Measurements from ENCODE around the gene PARD3.

The PARD3 gene

GRCh38 chr10:34499612-34500279 lies 315.4 kb downstream of the PARD3 start:
- no peak for TF ChIP-seq CTCF (IDR thresholded peaks at IDR 0.05; ENCODE audit: low read depth, low read length, missing control alignments)
- H3K4me3 ChIP-seq (ENCODE audit: low read depth, low read length): no peak overlapping the region
- in situ Hi-C loops (cut with HindIII; ENCODE audit: low sequenced_read_pairs): loop anchor here (5.0 kb wide), 1 partner anchor 67 kb away; no protein-coding TSS in a partner anchor
- no peak for DNase-seq (ENCODE audit: low read depth)

GRCh38 chr10:34498821-34499220 lies 316.3 kb downstream of the PARD3 start:
- TF ChIP-seq CTCF (IDR thresholded peaks at IDR 0.05; ENCODE audit: low read depth, low read length, missing control alignments): no peak
- DNase-seq (ENCODE audit: low read depth): no peak
- no peak overlapping the region for H3K4me3 ChIP-seq (ENCODE audit: low read depth, low read length)
- in situ Hi-C loops (cut with HindIII; ENCODE audit: low sequenced_read_pairs): loop anchor here (5.0 kb wide), 1 partner anchor 67 kb away; no protein-coding TSS in a partner anchor

GRCh38 chr10:34495938-34496337 lies 319.2 kb downstream of the PARD3 start:
- no peak for DNase-seq (ENCODE audit: low read depth)
- in situ Hi-C loops (cut with HindIII; ENCODE audit: low sequenced_read_pairs): loop anchor here (5.0 kb wide), 1 partner anchor 64 kb away; no protein-coding TSS in a partner anchor
- H3K4me3 ChIP-seq (ENCODE audit: low read depth, low read length): no peak overlapping the region
- no peak for TF ChIP-seq CTCF (IDR thresholded peaks at IDR 0.05; ENCODE audit: low read depth, low read length, missing control alignments)

GRCh38 chr10:34494012-34494411 lies 321.1 kb downstream of the PARD3 start:
- H3K4me3 ChIP-seq (ENCODE audit: low read depth, low read length): no peak overlapping the region
- no peak for DNase-seq (ENCODE audit: low read depth)
- in situ Hi-C loops (cut with HindIII; ENCODE audit: low sequenced_read_pairs): no loop called here
- no peak for TF ChIP-seq CTCF (IDR thresholded peaks at IDR 0.05; ENCODE audit: low read depth, low read length, missing control alignments)

GRCh38 chr10:34492081-34492480 lies 323.0 kb downstream of the PARD3 start:
- no peak for TF ChIP-seq CTCF (IDR thresholded peaks at IDR 0.05; ENCODE audit: low read depth, low read length, missing control alignments)
- in situ Hi-C loops (cut with HindIII; ENCODE audit: low sequenced_read_pairs): no loop called here
- no peak overlapping the region for H3K4me3 ChIP-seq (ENCODE audit: low read depth, low read length)
- DNase-seq (ENCODE audit: low read depth): no peak

GRCh38 chr10:34491678-34492077 lies 323.4 kb downstream of the PARD3 start:
- in situ Hi-C loops (cut with HindIII; ENCODE audit: low sequenced_read_pairs): no loop called here
- TF ChIP-seq CTCF (IDR thresholded peaks at IDR 0.05; ENCODE audit: low read depth, low read length, missing control alignments): no peak
- no peak for DNase-seq (ENCODE audit: low read depth)
- no peak overlapping the region for H3K4me3 ChIP-seq (ENCODE audit: low read depth, low read length)
